GM19023 (cell line): ENCODE results near the gene FNDC3B.
A peak's percentile ranks its signal among the peaks of the same experiment; 100 is the strongest.
"Not testable (repeated sequence)": the region's sequence is repeated elsewhere in the genome, so short reads cannot be mapped to it uniquely, and the experiment has no call there.

ENCODE experiments used
- ATAC-seq: cut with Tn5 transposase; IDR thresholded peaks from one replicate; pipeline ENCODE4 v1.9.1; 2021; ENCODE audit warnings: mild to moderate bottlenecking, moderate library complexity; ENCODE audit not compliant: unreplicated experiment

Gene FNDC3B

GRCh38 chr3:172039436-172040077 lies at the start of gene FNDC3B:
Gene FNDC3B, plus strand, starts transcription at chr3:172039578. Its CDS starts 72,902 bp downstream, at chr3:172112480.
- ATAC-seq: peak; percentile 82

GRCh38 chr3:171990239-171990638 lies 49.1 kb upstream of the FNDC3B start:
- ATAC-seq: not testable (repeated sequence)

DNA sequence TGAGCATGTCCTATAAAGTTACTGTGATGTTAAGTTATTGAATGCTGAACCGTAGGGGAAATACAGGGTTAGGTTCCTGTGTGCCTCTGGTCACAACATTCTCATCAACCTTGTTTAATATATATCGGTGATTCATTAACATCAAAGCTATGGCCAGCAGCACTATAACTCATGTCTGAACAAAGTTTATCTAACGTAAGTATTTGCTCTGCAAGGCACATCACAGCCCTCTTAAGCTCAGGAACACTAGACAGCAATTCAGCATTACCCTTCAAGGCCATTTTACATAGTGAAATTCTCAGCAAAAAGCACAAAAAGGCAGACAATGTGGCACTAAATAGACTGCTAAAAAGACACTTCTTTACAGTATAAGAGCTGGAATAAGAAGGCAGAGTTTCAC lies 48.2 kb upstream of the FNDC3B start:
- no peak for ATAC-seq

DNA sequence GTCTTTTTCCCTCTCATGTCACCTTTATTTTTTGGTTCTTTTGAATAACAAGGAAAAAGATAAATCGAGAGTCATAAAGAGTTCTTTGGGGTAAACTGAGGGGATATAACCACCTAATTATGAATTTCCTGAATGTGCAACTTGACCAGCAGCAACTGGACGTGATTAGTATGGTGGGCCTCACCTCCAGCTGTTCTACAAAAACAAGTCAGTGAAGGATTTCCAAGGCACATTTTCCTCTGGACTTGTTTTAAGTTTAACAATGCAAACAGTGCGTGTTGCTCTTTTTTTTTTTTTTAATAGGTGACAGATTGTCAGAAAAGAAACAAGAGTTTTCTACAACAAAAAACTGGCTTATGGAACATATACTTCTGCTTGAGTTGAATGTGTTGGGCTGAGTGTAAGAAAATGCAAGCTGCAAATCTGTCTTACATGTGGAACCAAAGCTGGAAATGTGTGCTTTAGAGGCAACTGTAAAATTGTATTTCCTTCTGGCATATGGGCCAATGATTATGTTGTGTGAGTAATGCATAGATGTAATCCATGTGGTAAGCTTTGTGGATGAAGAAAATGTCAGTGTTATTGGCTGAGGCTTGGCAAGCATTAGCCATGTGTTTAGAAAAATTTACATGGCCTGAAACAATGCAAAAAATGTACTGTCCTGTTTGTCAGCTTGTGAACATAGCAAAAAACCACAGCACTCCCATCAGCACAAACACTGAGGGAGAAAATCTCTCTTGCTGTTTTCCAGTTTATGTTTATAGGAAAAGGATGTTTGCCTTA lies 44.5 kb upstream of the FNDC3B start:
- no peak for ATAC-seq

DNA sequence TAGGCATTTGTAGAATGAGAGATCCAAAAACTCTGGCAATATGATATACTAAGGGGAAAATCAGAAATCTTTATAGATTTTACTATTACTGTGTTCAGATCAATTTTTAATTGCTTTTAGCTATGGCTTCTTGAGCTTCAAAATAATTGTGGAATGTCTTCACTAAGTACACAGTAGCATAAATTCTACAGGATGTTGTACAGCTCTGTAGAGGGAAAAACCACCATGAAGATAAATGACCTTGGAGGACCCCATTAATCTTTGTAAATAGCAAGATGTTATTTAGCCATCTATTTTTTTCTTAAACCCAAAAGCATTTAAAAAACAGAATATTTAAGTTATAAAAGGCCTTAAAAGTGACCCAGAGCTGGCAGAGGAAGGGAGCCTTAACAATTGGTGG lies 43.9 kb upstream of the FNDC3B start:
- no peak for ATAC-seq

- no peak for ATAC-seq
These were observed 43.1 kb upstream of the FNDC3B start for GRCh38 chr3:171996178-171996817.

DNA sequence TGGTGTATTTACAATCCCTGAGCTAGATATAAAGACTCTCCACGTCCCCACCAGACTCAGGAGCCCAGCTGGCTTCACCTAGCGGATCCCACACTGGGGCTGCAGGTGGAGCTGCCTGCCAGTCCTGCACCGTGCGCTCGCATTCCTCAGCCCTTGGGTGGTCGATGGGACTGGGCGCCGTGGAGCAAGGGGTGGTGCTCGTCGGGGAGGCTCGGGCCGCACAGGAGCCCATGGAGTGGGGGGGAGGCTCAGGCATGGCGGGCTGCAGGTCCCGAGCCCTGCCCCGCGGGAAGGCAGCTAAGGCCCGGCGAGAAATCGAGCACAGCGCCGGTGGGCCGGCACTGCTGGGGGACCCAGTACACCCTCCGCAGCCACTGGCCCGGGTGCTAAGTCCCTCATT lies 40.6 kb upstream of the FNDC3B start:
- ATAC-seq: not testable (repeated sequence)

DNA sequence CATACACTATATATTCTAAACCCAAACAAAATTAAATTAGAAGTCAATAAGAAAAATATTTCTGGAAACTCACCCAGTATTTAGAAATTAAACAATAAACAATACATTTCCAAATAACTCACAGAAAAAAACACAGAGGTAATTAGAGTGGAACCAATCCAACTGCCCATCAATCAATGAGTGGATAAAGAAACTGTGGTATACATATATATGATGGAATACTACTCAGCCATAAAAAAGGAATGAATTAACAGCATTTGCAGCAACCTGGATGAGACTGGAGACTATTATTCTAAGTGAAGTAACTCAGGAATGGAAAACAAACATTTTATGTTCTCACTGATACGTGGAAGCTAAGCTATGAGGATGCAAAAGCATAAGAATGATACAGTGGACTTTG lies 37.8 kb upstream of the FNDC3B start:
- not testable (repeated sequence) for ATAC-seq

DNA sequence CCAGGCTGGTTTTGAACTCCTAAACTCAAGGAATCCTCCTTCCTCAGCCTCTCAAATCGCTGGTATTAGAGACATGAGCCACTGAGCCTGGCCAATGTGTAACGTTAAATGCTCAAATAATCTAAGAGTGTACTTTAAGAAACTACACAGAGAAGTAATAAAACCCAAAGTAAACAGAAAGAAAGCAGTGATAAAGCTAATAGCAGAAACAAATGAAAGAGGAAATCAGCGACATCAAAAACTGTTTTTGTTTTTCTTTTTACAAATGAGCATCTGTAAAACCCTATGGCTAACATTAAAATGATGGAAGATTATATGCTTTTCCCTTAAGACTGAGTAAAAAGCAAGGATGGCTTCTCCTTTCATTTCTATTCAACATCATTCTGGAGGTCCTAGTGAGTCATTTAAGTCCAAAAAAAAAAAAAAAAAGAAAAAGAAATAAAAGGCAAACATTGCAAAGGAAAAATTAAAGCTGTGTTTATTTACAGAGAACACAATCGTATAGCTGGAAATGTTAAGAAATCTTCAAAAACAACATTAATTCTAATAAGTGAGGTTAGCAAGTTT lies 36.8 kb upstream of the FNDC3B start:
- no peak for ATAC-seq

- no peak for ATAC-seq
These were observed 36.2 kb upstream of the FNDC3B start for GRCh38 chr3:172003146-172003545.

DNA sequence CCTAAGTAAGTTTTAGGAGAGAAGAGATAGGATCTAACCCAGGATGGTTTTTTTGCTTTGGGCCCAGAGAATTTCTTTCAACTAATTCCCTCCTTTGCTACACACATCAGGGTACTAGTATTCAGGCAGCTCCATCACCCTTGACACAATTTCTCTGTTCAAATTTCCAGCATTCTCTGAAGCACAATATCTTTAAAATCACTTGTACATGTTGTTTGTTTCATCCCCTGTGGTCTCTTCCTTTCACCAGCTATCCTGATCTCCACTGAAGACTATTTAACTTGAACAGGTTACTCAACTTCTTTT lies 32.4 kb upstream of the FNDC3B start:
- ATAC-seq: no peak

GRCh38 chr3:172009803-172010202 lies 29.6 kb upstream of the FNDC3B start:
- ATAC-seq: no peak

DNA sequence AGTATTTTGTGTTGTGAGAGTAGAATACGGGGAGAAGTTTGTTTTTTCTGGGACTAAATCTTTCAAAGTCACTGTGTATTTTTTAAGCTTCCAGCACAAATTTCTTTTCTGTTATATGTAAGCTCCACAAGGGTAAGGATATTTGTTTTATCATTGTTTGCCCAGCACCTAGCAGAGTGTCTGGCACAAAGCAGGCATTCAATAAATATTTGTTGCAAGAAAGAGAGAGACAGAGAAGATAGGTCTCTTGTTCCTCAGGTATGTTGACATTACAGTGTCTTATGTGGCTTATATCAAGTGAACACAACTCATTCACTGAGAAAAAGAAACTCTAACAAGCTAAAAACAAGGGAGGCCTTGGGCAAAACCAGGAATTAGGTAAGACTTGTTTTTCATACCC lies 26.6 kb upstream of the FNDC3B start:
- ATAC-seq: no peak

GRCh38 chr3:172014145-172014544 lies 25.2 kb upstream of the FNDC3B start:
- ATAC-seq: no peak

DNA sequence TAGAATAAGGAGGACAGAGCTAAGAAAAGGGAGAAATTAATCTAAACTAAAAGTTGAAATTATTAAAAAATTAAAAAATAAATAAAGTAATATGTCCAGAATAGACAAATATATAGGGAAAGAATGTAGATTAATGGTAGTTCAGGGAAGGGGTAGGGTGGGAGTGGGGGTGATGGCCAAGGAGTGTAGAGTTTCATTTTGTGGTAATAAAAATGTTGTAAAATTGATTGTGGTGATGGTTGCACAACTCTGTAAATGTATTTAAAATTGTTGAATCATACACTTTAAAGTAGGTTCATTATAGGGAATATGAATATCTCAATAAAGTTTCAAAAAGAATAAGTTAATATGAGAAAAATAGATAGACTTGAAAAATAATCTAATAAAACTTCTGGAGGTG lies 21.0 kb upstream of the FNDC3B start:
- no peak for ATAC-seq

DNA sequence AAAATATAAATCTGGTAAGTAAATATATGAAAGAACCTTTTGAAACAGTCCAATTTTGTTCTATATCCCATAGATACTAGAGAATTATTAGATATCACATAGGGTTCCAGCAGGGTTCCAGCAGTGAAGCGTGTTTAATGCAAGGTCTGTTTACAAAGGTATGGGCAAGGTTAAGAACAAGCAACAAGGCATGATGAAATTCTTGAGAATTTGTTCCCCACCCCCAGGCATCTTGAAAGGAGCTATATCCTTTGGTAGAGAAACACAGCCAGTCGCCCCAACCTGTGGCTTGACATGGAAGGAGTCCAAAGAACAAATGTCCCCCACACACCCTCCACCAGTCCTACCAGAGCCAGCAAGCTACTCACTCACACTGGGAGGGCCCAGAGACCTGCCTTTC lies 18.6 kb upstream of the FNDC3B start:
- ATAC-seq: no peak

- no peak for ATAC-seq
These were observed 18.2 kb upstream of the FNDC3B start for GRCh38 chr3:172021164-172021563.

GRCh38 chr3:172021859-172022258 lies 17.5 kb upstream of the FNDC3B start:
- ATAC-seq: no peak

GRCh38 chr3:172023915-172024314 lies 15.5 kb upstream of the FNDC3B start:
- ATAC-seq: no peak

GRCh38 chr3:172024679-172025078 lies 14.7 kb upstream of the FNDC3B start:
- no peak for ATAC-seq

- no peak for ATAC-seq
These were observed 9.8 kb upstream of the FNDC3B start for GRCh38 chr3:172029425-172030098.
